Chondrocyte (in vitro differentiated cells): ENCODE results near the gene KMT2B. TPM values are rescaled to one million over a fixed set of nuclear protein-coding genes. Genes with fewer than 3 reads are reported as not detected.

Source experiments
- DNase-seq: peaks from one replicate; pipeline ENCODE4 v3.0.0; 2021; ENCODE audit warnings: mixed read lengths, low spot score
- H3K27ac Mint-ChIP-seq: one replicate; pipeline ENCODE4 v1.8.0; 2021; ENCODE audit warnings: mild to moderate bottlenecking, moderate library complexity, mixed read lengths; ENCODE audit not compliant: unreplicated experiment
- H3K27me3 Mint-ChIP-seq: 2 replicates; pipeline ENCODE4 v1.8.0; 2021; ENCODE audit warnings: low read depth, mixed read lengths
- H3K36me3 Mint-ChIP-seq: 2 replicates; pipeline ENCODE4 v1.8.0; 2021; ENCODE audit warnings: low read depth, mixed read lengths
- H3K4me1 Mint-ChIP-seq: 2 replicates; pipeline ENCODE4 v1.8.0; 2021; ENCODE audit warnings: low read depth, mild to moderate bottlenecking, mixed read lengths
- H3K4me3 Mint-ChIP-seq: one replicate; pipeline ENCODE4 v1.8.0; 2021; ENCODE audit warnings: mild to moderate bottlenecking, moderate library complexity, mixed read lengths; ENCODE audit not compliant: unreplicated experiment
- H3K9me3 Mint-ChIP-seq: 2 replicates; pipeline ENCODE4 v1.8.0; 2021; ENCODE audit warnings: low read depth, mixed read lengths
- total RNA-seq: library from RNA; stranded (reverse); gene quantifications from 3 replicates; pipeline ENCODE4 v1.2.1, GENCODE V29; 2021
- TF ChIP-seq, protein P1 (sequence below): fragments of 200-600 bp; sonication (generic); IDR thresholded peaks from 2 replicates; pipeline ENCODE4 v1.5.0; 2021; ENCODE audit warnings: antibody characterized with exemption, mild to moderate bottlenecking, moderate library complexity

The KMT2B gene
- total RNA-seq, 1 donor from 2014 or later: 30.8 TPM

DNA sequence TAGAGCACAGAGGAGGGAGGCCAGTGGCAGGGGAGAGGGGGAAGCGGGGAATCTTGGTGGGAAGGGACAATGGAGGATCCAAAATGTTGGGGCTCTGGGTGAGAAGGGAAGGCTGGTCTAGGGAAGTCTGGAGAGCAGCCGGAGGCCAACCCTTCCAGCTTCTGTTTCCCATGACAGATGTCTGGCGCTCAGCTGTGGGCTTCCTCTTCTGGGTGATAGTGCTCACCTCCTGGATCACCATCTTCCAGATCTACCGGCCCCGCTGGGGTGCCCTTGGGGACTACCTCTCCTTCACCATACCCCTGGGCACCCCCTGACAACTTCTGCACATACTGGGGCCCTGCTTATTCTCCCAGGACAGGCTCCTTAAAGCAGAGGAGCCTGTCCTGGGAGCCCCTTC is 28.7 kb downstream of the KMT2B start:
- H3K36me3 Mint-ChIP-seq: no peaks in the 10 kb centered on the region
- peaks cover 59% of the 10 kb centered on the region for H3K4me1 Mint-ChIP-seq
- TF ChIP-seq, protein P1, sequence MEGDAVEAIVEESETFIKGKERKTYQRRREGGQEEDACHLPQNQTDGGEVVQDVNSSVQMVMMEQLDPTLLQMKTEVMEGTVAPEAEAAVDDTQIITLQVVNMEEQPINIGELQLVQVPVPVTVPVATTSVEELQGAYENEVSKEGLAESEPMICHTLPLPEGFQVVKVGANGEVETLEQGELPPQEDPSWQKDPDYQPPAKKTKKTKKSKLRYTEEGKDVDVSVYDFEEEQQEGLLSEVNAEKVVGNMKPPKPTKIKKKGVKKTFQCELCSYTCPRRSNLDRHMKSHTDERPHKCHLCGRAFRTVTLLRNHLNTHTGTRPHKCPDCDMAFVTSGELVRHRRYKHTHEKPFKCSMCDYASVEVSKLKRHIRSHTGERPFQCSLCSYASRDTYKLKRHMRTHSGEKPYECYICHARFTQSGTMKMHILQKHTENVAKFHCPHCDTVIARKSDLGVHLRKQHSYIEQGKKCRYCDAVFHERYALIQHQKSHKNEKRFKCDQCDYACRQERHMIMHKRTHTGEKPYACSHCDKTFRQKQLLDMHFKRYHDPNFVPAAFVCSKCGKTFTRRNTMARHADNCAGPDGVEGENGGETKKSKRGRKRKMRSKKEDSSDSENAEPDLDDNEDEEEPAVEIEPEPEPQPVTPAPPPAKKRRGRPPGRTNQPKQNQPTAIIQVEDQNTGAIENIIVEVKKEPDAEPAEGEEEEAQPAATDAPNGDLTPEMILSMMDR: no peak
- peak; percentile 72 for DNase-seq
- H3K9me3 Mint-ChIP-seq: no peaks in the 10 kb centered on the region
- H3K27me3 Mint-ChIP-seq: no peaks in the 10 kb centered on the region
- peak overlapping the region; percentile 97 for H3K4me3 Mint-ChIP-seq
- peak overlapping the region; percentile 100 for H3K27ac Mint-ChIP-seq

DNA sequence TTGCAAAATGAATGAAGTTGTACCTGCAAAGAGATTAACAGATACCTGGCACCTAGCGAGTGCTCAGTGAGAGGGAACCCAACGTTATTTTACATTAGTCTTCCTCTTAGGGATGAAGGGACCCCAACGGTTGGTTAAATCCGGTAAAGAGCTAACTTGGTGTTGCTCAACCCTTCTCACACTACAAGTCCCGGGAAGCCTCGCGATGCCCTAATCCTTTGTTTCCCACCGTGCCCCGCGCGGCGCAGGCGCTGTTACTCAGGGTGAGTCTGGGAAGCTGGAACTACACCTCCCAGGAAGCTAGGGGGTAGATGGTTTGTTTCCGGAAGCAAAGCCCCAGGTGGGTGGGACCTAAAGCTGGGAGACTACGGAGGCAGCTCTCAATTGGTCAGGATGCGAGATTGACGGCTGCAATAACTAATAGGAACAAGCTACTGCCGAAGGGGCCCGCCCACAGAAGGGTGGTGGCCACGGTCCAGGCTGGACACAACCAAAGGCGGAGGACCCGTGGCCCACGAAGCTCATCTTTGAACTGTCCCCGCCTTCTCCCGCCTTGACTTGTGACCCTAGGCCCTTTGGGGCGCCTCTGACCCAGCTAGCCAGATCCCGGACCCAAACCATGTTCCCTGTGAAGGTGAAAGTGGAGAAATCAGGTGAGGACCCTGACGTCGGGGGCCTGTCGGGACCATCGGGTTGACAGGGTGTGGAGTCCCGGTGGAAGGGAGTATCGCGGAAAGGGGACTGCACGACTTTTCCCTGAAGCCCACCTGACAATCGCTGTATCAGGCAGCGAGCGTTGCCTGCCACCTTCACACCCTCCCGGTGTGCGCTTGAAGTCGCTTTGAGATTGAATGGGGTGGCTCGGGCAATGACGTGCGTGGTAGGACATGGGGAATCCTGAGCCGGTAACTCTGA is 30.6 kb downstream of the KMT2B start, which contains the start of gene LIN37:
LIN37 (plus strand) TSS at position 471 of the 915 bp plus-strand sequence; CDS start at position 620, 149 bp downstream.
- Mint-ChIP-seq H3K27me3 (no peaks in the 10 kb centered on the region), H3K27ac (peak within 1 kb of the TSS; percentile 92), H3K9me3 (no peaks in the 10 kb centered on the region), H3K4me1 (peaks cover 55% of the 10 kb centered on the region), H3K36me3 (no peaks in the 10 kb centered on the region), H3K4me3 (peak within 1 kb of the TSS; percentile 99)
- DNase-seq: peak; percentile 98
- TF ChIP-seq, protein P1: no peak

DNA sequence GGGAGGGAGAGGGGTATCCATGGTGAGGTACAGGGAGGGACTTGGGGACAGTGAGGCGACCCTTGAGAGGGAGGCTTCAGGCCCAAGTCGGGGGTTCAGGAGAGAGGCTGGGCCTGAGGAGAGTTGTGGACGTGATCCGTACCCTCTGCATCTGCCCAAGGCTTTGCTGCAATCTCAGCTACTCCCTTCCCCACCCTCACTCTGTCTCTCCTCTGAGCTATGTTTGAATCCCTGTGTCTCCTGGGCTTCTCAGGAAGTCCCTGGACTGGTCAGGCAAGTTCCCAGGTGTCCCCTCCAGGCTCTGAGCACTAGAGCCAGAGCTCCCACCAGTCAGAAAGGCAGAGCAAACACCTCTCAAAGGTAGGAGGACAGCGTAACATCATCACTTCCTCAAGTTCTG is 32.4 kb downstream of the KMT2B start:
- peak overlapping the region; percentile 54 for H3K27ac Mint-ChIP-seq
- H3K9me3 Mint-ChIP-seq: no peaks in the 10 kb centered on the region
- peak overlapping the region; percentile 99 for H3K4me3 Mint-ChIP-seq
- TF ChIP-seq, protein P1: no peak
- H3K36me3 Mint-ChIP-seq: peaks cover 5% of the 10 kb centered on the region
- no peak for DNase-seq
- H3K27me3 Mint-ChIP-seq: no peaks in the 10 kb centered on the region
- peaks cover 48% of the 10 kb centered on the region for H3K4me1 Mint-ChIP-seq

DNA sequence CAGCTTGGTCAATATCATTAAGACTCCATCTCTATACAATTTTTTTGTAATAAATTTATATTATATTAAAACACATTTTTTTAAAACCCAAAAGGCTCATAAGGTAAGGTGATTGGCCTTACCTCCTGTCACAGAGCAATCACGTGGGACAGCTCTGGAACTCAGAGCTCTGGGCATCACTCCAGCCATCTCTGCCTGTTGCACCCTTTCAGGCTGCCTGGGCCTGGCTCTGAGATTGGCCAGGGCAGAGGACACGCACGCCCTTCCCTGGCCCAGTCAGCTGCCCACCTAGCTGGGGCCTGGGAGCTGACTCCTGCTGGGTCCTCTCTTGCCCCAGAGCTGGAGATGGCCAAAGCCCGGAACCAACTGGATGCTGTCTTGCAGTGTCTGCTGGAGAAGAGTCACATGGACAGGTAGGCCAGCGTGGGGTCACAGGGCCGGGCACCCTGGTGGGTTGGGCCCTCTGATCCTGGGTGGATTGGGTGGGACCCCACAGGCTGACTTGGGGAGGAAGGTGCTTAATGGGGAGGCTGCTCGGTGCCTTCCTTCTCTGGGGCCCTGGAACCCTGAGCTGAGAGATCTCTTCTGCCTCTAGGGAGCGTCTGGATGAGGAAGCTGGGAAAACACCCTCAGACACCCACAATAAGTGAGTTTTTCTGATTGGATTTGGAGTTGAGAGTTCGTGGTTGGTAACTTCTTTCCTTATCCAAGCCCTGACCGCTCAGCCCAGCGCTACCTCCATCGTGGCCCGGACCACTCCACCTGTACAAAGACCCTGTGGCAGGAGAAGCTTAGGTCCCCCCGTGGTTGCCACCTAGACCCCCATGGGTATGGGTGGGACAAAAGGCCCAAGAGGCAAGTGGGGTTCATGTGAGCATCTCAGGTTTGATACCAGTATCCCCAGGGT is 34.3 kb downstream of the KMT2B start:
- no peak overlapping the region for H3K4me3 Mint-ChIP-seq
- DNase-seq: peak; percentile 86
- H3K4me1 Mint-ChIP-seq: peaks cover 43% of the 10 kb centered on the region
- H3K9me3 Mint-ChIP-seq: no peaks in the 10 kb centered on the region
- H3K36me3 Mint-ChIP-seq: peaks cover 8% of the 10 kb centered on the region
- no peak overlapping the region for H3K27ac Mint-ChIP-seq
- no peaks in the 10 kb centered on the region for H3K27me3 Mint-ChIP-seq
- TF ChIP-seq, protein P1: no peak
